ENCODE results near the gene EML4. TPM values are rescaled to one million over a fixed set of nuclear protein-coding genes. Genes with fewer than 3 reads are reported as not detected.

EML4 gene
- total RNA-seq, 4 donors from 2014 or later, result 20.8 to 29.8 (median 25.3) TPM

DNA sequence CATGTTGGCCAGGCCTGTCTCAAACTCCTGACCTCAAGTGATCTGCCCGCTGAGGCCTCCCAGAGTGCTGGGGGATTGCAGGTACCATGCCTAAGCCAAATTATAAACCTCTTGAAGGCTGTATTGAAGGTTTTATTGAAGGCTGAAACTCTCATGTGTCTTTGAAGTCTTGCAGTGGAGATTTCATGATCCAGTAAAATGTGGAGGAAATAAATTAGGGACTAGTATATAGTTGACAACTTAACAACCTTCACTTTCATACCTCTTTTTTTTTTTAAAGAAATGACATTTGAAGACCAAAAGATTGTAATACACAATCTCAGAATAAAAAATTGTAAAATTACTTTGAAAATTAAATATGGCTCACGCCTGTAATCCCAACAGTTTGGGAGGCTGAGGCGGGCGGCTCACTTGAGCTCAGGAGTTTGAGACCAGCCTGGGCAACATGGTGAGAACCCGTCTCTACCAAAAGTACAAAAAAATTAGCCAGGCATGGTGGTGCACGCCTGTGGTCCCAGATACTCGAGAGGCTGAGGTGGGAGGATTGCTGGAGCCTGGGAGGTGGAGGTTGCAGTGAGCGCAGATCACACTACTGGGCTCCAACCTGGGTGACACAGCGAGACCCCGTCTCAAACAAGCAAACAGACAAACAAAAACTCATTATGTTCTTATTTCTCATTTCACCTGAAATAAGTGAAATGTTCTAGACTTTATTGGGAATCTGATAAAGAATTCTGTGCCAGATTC, 8.0 kb downstream of the EML4 start:
- Histone ChIP-seq H3K27ac (no peak overlapping the region), H3K4me1 (peaks cover 0 to 28% (median 7%) of the 10 kb centered on the region in 4 donors), H3K9me3 (no peaks in the 10 kb centered on the region), H3K36me3 (peaks cover 0 to 6% (median 0%) of the 10 kb centered on the region in 3 donors), H3K4me3 (no peak overlapping the region), H3K27me3 (no peaks in the 10 kb centered on the region)
- WGBS, 2 donors, result 95 to 97% methylated on average over 10 of the region's 10 CpGs
- TF ChIP-seq POLR2A (IDR thresholded peaks at IDR 0.05), result no peak
- TF ChIP-seq, protein P1, sequence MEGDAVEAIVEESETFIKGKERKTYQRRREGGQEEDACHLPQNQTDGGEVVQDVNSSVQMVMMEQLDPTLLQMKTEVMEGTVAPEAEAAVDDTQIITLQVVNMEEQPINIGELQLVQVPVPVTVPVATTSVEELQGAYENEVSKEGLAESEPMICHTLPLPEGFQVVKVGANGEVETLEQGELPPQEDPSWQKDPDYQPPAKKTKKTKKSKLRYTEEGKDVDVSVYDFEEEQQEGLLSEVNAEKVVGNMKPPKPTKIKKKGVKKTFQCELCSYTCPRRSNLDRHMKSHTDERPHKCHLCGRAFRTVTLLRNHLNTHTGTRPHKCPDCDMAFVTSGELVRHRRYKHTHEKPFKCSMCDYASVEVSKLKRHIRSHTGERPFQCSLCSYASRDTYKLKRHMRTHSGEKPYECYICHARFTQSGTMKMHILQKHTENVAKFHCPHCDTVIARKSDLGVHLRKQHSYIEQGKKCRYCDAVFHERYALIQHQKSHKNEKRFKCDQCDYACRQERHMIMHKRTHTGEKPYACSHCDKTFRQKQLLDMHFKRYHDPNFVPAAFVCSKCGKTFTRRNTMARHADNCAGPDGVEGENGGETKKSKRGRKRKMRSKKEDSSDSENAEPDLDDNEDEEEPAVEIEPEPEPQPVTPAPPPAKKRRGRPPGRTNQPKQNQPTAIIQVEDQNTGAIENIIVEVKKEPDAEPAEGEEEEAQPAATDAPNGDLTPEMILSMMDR (IDR thresholded peaks at IDR 0.05), result no peak
- no peak for TF ChIP-seq EP300 (IDR thresholded peaks at IDR 0.05)
- no peak for DNase-seq (ENCODE audit: low spot score in 2 of 2)

GRCh38 chr2:42178335-42178734, 9.2 kb downstream of the EML4 start:
- DNase-seq (ENCODE audit: low spot score in 2 of 2), result no peak
- TF ChIP-seq, protein P1 (IDR thresholded peaks at IDR 0.05), result no peak
- TF ChIP-seq EP300 (IDR thresholded peaks at IDR 0.05), result no peak
- no peak for TF ChIP-seq POLR2A (IDR thresholded peaks at IDR 0.05)

GRCh38 chr2:42180300-42180699, 11.1 kb downstream of the EML4 start:
- Histone ChIP-seq H3K4me1 (peaks cover 0 to 34% (median 3%) of the 10 kb centered on the region in 4 donors), H3K27ac (no peak overlapping the region), H3K9me3 (no peaks in the 10 kb centered on the region), H3K4me3 (no peak overlapping the region), H3K36me3 (peaks cover 0 to 6% (median 0%) of the 10 kb centered on the region in 3 donors), H3K27me3 (no peaks in the 10 kb centered on the region)
- no peak for TF ChIP-seq EP300 (IDR thresholded peaks at IDR 0.05)
- no peak for DNase-seq (ENCODE audit: low spot score in 2 of 2)

More at GRCh38 chr2:42178335-42178734, 9.2 kb downstream of the EML4 start:
- Histone ChIP-seq H3K4me3 (no peak overlapping the region), H3K4me1 (peaks cover 0 to 27% (median 3%) of the 10 kb centered on the region in 4 donors), H3K27me3 (no peaks in the 10 kb centered on the region), H3K9me3 (no peaks in the 10 kb centered on the region), H3K27ac (no peak overlapping the region), H3K36me3 (peaks cover 0 to 6% (median 0%) of the 10 kb centered on the region in 3 donors)
- 73 to 78% methylated on average over 6 of the region's 6 CpGs for WGBS, 2 donors

DNA sequence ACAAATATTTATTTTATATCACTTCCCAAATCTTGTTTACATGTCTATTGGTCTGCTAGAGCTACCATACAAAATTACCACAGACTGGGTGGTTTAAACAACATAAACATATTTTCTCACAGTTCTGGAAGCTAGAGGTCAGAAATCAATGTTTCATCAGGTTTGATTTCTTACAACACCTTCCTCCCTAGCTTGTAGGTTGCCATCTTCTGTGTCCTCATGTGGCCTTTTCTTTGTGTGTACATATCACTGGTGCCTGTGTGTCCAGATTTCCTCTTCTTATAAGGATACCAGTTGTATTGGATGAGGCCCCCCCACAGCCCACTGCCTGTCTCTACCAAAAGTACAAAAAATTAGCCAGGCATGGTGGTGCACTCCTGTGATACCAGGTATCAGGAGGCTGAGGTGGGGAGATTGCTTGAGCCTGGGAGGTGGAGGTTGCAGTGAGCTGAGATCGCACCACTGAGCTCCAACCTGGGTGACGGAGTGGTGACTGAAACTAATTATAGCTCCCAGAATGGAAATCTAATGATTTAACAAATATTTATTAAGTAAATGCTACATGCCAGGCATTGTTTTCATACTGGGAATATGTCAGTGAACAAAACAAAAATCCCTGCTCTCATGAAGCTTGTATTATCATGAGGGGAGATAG, 13.6 kb downstream of the EML4 start:
- H3K36me3 ChIP-seq, result peaks cover 0 to 6% (median 0%) of the 10 kb centered on the region in 3 donors
- no peaks in the 10 kb centered on the region for H3K9me3 ChIP-seq
- H3K4me1 ChIP-seq, result peaks cover 0 to 50% (median 8%) of the 10 kb centered on the region in 4 donors
- H3K27me3 ChIP-seq, result no peaks in the 10 kb centered on the region
- 73 to 86% methylated on average over 2 of the region's 2 CpGs for WGBS, 2 donors
- H3K27ac ChIP-seq, result no peak overlapping the region
- H3K4me3 ChIP-seq, result no peak overlapping the region
- DNase-seq (ENCODE audit: low spot score in 2 of 2), result no peak
- TF ChIP-seq, protein P1 (IDR thresholded peaks at IDR 0.05), result no peak
- TF ChIP-seq EP300 (IDR thresholded peaks at IDR 0.05), result no peak
- no peak for TF ChIP-seq POLR2A (IDR thresholded peaks at IDR 0.05)

- Histone ChIP-seq H3K4me3 (no peak overlapping the region), H3K9me3 (no peaks in the 10 kb centered on the region), H3K27me3 (no peaks in the 10 kb centered on the region), H3K36me3 (peaks cover 0 to 6% (median 0%) of the 10 kb centered on the region in 3 donors), H3K27ac (no peak overlapping the region), H3K4me1 (peaks cover 0 to 50% (median 8%) of the 10 kb centered on the region in 4 donors)
- DNase-seq (ENCODE audit: low spot score in 2 of 2), result no peak
- WGBS, 2 donors, result 50 to 67% methylated on average over 1 of the region's 1 CpG
- TF ChIP-seq, protein P1 (IDR thresholded peaks at IDR 0.05), result no peak
- TF ChIP-seq EP300 (IDR thresholded peaks at IDR 0.05) (no peak), POLR2A (IDR thresholded peaks at IDR 0.05) (no peak)
These were observed 14.6 kb downstream of the EML4 start for GRCh38 chr2:42183775-42184174.

Measured in tibial nerve (tissue), 4 donors.